Measurements from ENCODE around the gene BICD1. TPM values are rescaled to one million over a fixed set of nuclear protein-coding genes. Genes with fewer than 3 reads are reported as not detected.
A peak's percentile ranks its signal among the peaks of the same experiment; 100 is the strongest.

Gene BICD1
- total RNA-seq, 3 donors from 2014 or later: 4.1 to 13.7 (median 5.3) TPM

DNA sequence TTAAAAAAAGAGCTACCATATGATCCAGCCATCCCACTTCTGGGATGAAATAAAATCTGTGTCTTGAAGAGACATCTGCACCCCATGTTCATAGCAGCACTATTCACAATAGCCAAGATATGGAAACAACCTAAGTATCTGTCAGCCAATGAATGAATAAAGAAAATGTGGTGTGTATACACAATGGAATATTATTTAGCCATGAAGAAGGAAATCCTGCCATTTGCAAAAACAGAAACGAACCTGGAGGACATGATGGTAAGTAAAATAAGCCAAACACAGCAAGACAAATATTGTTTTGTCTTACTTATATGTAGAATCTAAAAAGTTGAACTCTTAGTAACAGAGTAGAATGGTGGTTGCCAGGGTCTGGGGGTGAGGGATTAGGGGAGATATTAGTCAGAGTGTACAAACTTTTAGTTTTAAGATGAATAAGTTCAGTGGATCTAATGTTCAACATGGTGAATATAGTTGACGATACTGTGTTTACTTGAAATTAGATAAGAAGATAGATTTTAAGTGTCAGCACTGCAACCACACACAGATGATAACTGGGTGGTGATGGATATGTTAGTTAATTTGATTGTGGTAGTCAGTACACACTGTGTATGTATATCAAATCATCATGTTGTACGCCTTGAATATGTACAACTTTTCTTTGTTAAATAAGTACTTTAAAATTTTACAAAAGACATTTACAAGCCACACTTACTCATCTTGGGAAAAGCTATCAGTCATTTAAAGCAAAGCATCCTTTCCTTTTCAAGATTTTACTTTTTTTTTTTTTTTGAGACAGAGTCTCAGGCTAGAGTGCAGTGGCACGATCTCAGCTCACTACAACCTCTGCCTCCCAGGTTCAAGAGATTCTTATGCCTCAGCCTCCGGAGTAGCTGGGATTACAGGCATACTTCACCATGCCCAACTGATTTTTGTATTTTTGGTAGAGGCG, 89.9 kb downstream of the BICD1 start:
- ATAC-seq: no peak
- peaks cover 9% of the 10 kb centered on the region for H3K9me3 ChIP-seq
- no peak for DNase-seq
- no peaks in the 10 kb centered on the region for H3K36me3 ChIP-seq (ENCODE audit: low read depth)
- no peak overlapping the region for H3K4me3 ChIP-seq
- H3K4me1 ChIP-seq (ENCODE audit: low read depth): no peaks in the 10 kb centered on the region
- intact Hi-C loops (cut with DNase I, micrococcal nuclease): no loop called here
- TF ChIP-seq, protein P1, sequence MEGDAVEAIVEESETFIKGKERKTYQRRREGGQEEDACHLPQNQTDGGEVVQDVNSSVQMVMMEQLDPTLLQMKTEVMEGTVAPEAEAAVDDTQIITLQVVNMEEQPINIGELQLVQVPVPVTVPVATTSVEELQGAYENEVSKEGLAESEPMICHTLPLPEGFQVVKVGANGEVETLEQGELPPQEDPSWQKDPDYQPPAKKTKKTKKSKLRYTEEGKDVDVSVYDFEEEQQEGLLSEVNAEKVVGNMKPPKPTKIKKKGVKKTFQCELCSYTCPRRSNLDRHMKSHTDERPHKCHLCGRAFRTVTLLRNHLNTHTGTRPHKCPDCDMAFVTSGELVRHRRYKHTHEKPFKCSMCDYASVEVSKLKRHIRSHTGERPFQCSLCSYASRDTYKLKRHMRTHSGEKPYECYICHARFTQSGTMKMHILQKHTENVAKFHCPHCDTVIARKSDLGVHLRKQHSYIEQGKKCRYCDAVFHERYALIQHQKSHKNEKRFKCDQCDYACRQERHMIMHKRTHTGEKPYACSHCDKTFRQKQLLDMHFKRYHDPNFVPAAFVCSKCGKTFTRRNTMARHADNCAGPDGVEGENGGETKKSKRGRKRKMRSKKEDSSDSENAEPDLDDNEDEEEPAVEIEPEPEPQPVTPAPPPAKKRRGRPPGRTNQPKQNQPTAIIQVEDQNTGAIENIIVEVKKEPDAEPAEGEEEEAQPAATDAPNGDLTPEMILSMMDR (IDR thresholded peaks at IDR 0.05): no peak

DNA sequence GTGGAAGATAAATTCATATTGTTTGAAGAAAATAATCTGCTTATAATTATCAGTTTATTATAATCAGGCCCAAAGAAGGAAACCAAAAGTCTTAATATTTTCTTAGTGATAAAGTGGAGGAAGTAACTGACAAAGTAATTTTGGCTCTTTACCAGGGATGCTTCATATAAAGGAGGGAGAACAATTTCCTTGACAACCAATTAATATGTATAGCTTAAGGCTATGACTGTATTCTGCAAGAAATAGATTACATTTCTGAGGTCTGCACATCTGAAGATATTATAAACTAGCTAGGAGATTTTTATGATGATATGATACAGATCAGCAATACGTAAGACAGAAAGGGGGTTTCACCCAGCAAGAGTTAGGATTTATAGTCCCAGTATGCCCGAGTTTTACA, 90.8 kb downstream of the BICD1 start:
- DNase-seq (no peak), ATAC-seq (no peak)
- intact Hi-C loops (cut with DNase I, micrococcal nuclease): no loop called here
- no peaks in the 10 kb centered on the region for H3K4me1 ChIP-seq (ENCODE audit: low read depth)
- H3K9me3 ChIP-seq: peaks cover 9% of the 10 kb centered on the region
- no peak overlapping the region for H3K4me3 ChIP-seq
- TF ChIP-seq, protein P1 (IDR thresholded peaks at IDR 0.05): no peak
- H3K36me3 ChIP-seq (ENCODE audit: low read depth): no peaks in the 10 kb centered on the region

DNA sequence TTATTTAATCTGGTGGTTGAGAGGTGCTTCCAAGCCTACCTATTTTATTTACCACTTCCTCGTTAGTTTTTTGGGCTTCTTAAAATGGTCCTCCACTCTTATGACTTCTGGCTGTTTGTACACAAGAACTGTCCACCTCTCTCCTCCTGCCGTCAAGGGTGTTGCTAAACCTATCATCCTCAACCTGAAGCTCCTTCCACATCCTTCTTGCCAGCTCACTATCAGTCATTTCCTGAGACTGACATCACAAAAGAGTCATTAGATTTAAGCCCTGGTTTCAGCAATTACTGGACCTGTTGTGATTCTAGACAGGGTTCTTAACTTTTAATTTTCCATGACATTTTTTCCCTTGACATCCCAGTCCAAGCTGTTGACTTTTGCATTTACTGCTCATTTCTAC, 91.9 kb downstream of the BICD1 start:
- intact Hi-C loops (cut with DNase I, micrococcal nuclease): no loop called here

DNA sequence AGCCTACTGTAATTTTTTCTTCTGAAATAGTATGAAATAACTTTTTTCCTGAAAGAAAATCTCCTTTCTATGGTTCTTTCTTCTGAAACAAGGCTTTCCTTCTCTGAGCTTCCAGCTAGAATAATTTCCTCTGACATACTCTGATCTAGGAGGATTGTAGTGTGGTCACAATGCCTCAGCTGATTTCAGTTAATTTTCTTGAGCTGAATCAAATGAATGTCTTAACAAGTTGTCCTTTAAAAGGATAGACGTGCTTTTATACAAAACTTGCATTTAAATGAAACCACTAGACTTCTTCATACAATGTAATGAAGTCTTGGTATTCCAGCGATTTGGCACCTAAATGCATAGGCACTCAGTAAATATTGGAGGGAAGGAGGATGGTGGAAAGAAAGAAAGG, 94.4 kb downstream of the BICD1 start:
- H3K36me3 ChIP-seq (ENCODE audit: low read depth): no peaks in the 10 kb centered on the region
- TF ChIP-seq, protein P1 (IDR thresholded peaks at IDR 0.05): no peak
- no peak for DNase-seq

More for the DNA sequence above, 91.9 kb downstream of the BICD1 start:
- no peak overlapping the region for H3K4me3 ChIP-seq
- no peak for ATAC-seq
- DNase-seq: no peak
- H3K36me3 ChIP-seq (ENCODE audit: low read depth): no peaks in the 10 kb centered on the region
- H3K4me1 ChIP-seq (ENCODE audit: low read depth): no peaks in the 10 kb centered on the region
- H3K9me3 ChIP-seq: peaks cover 9% of the 10 kb centered on the region
- TF ChIP-seq, protein P1 (IDR thresholded peaks at IDR 0.05): no peak

DNA sequence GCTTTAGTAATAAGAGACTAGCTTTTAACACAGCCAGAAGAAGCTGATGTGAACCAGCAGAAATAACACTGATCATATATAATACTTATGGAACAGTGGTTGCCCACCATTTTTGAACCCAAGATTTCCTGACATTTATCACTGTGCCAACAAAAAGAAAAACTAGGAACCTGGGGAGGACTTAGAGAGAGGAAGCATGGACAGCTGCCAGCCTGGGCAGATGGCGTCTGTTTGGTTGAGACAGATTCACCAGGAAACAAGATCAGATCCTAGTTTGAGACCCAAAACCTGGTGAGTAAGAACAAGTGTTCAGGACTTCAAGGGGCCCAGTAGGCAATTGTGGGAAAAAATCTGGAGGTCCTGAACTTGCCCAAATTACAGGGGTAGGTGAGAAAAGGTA, 95.3 kb downstream of the BICD1 start:
- ATAC-seq (no peak), DNase-seq (peak in 1 of 3 donors; percentile 10)
- TF ChIP-seq, protein P1 (IDR thresholded peaks at IDR 0.05): no peak
- Histone ChIP-seq H3K4me1 (ENCODE audit: low read depth) (no peaks in the 10 kb centered on the region), H3K4me3 (no peak overlapping the region), H3K36me3 (ENCODE audit: low read depth) (no peaks in the 10 kb centered on the region), H3K9me3 (no peaks in the 10 kb centered on the region)
- intact Hi-C loops (cut with DNase I, micrococcal nuclease): no loop called here

More for the DNA sequence above, 94.4 kb downstream of the BICD1 start:
- intact Hi-C loops (cut with DNase I, micrococcal nuclease): no loop called here
- no peaks in the 10 kb centered on the region for H3K9me3 ChIP-seq
- no peaks in the 10 kb centered on the region for H3K4me1 ChIP-seq (ENCODE audit: low read depth)
- ATAC-seq: no peak
- no peak overlapping the region for H3K4me3 ChIP-seq

All from mucosa of descending colon (tissue), 3 donors.